H9 (cell line): ENCODE measurements around the gene FHOD1. TPM values are rescaled to one million over a fixed set of nuclear protein-coding genes. Genes with fewer than 3 reads are reported as not detected.

Source experiments
- DNase-seq: peaks from one replicate; pipeline ENCODE4 v3.0.0-alpha.2; 2017
- H2AFZ ChIP-seq: one replicate; pipeline ENCODE4 v1.6.1; 2013; ENCODE audit warnings: mild to moderate bottlenecking, low read length, control low read depth, moderate library complexity
- H2AK5ac ChIP-seq: 2 replicates; pipeline ENCODE4 v1.6.1; 2013; ENCODE audit warnings: low read length, control low read depth, mixed read lengths; ENCODE audit not compliant: insufficient read length
- H2BK120ac ChIP-seq: one replicate; pipeline ENCODE4 v1.6.1; 2013; ENCODE audit warnings: low read depth, mild to moderate bottlenecking, low read length, control low read depth, inconsistent platforms; ENCODE audit not compliant: poor library complexity, severe bottlenecking
- H2BK12ac ChIP-seq: 2 replicates; pipeline ENCODE4 v1.6.1; 2013; ENCODE audit warnings: low read length, control low read depth, mixed read lengths, low read depth; ENCODE audit not compliant: insufficient read length
- H2BK15ac ChIP-seq: 2 replicates; pipeline ENCODE4 v1.6.1; 2013; ENCODE audit warnings: low read depth, low read length, control low read depth
- H2BK20ac ChIP-seq: one replicate; pipeline ENCODE4 v1.6.1; 2013; ENCODE audit warnings: low read depth, mild to moderate bottlenecking, low read length, control low read depth, inconsistent platforms; ENCODE audit not compliant: poor library complexity, severe bottlenecking
- H2BK5ac ChIP-seq: 2 replicates; pipeline ENCODE4 v1.6.1; 2013; ENCODE audit warnings: low read length, control low read depth, mixed read lengths; ENCODE audit not compliant: insufficient read length
- H3K14ac ChIP-seq: 2 replicates; pipeline ENCODE4 v1.6.1; 2013; ENCODE audit warnings: low read length, control low read depth; ENCODE audit not compliant: insufficient read depth
- H3K18ac ChIP-seq: 2 replicates; pipeline ENCODE4 v1.6.1; 2013; ENCODE audit warnings: low read depth, mild to moderate bottlenecking, mixed read lengths, low read length, control low read depth; ENCODE audit not compliant: insufficient read length
- H3K23ac ChIP-seq: 2 replicates; pipeline ENCODE4 v1.6.1; 2013; ENCODE audit warnings: low read length, control low read depth, mixed read lengths, low read depth; ENCODE audit not compliant: insufficient read length
- H3K23me2 ChIP-seq: 2 replicates; pipeline ENCODE4 v1.6.1; 2013; ENCODE audit warnings: low read depth, mild to moderate bottlenecking, mixed read lengths, low read length, control low read depth; ENCODE audit not compliant: insufficient read length, poor library complexity, severe bottlenecking
- H3K27ac ChIP-seq: 2 replicates; pipeline ENCODE4 v1.5.1; 2013; ENCODE audit warnings: low read length, control low read depth, mixed read lengths, low read depth; ENCODE audit not compliant: insufficient read length
- H3K27me3 ChIP-seq: 2 replicates; pipeline ENCODE4 v1.6.1; 2013; ENCODE audit warnings: low read length, control low read depth, inconsistent platforms; ENCODE audit not compliant: insufficient read depth
- H3K4ac ChIP-seq: 2 replicates; pipeline ENCODE4 v1.6.1; 2013; ENCODE audit warnings: low read depth, mild to moderate bottlenecking, control low read depth, inconsistent platforms, low read length, moderate library complexity
- H3K4me1 ChIP-seq: 2 replicates; pipeline ENCODE4 v1.6.1; 2013; ENCODE audit warnings: low read length, control low read depth, inconsistent platforms; ENCODE audit not compliant: insufficient read depth
- H3K4me2 ChIP-seq: 2 replicates; pipeline ENCODE4 v1.6.1; 2013; ENCODE audit warnings: low read length, control low read depth, mixed read lengths; ENCODE audit not compliant: insufficient read length, insufficient read depth
- H3K56ac ChIP-seq: 2 replicates; pipeline ENCODE4 v1.6.1; 2013; ENCODE audit warnings: low read depth, mild to moderate bottlenecking, mixed read lengths, low read length, control low read depth; ENCODE audit not compliant: insufficient read length
- H3K79me1 ChIP-seq: 2 replicates; pipeline ENCODE4 v1.6.1; 2013; ENCODE audit warnings: low read depth, mild to moderate bottlenecking, moderate library complexity, low read length, control low read depth, inconsistent platforms; ENCODE audit not compliant: insufficient read depth, poor library complexity, severe bottlenecking
- H3K79me2 ChIP-seq: 2 replicates; pipeline ENCODE4 v1.6.1; 2013; ENCODE audit warnings: low read length, control low read depth, inconsistent platforms; ENCODE audit not compliant: insufficient read depth
- H3K9ac ChIP-seq: 2 replicates; pipeline ENCODE4 v1.6.1; 2013; ENCODE audit warnings: low read length, control low read depth, mixed read lengths; ENCODE audit not compliant: insufficient read length; ENCODE audit errors: extremely low read depth
- H3K9me3 ChIP-seq: one replicate; pipeline ENCODE4 v1.6.1; 2013; ENCODE audit warnings: low read depth, low read length, inconsistent platforms; ENCODE audit not compliant: control insufficient read depth
- H3T11ph ChIP-seq: one replicate; pipeline ENCODE4 v1.6.1; 2013; ENCODE audit warnings: mild to moderate bottlenecking, low read length, control low read depth, inconsistent platforms
- H4K20me1 ChIP-seq: one replicate; pipeline ENCODE4 v1.6.1; 2013; ENCODE audit not compliant: control insufficient read depth, insufficient read length, insufficient read depth
- H4K5ac ChIP-seq: 2 replicates; pipeline ENCODE4 v1.6.1; 2013; ENCODE audit warnings: low read depth, mild to moderate bottlenecking, mixed read lengths, low read length, control low read depth; ENCODE audit not compliant: insufficient read length
- H4K8ac ChIP-seq: replicated peaks from 2 replicates; pipeline ENCODE4 v1.6.1; 2013; ENCODE audit warnings: low read length, control low read depth, mixed read lengths, low read depth; ENCODE audit not compliant: insufficient read length
- H4K91ac ChIP-seq: 2 replicates; pipeline ENCODE4 v1.6.1; 2013; ENCODE audit warnings: low read depth, mild to moderate bottlenecking, moderate library complexity, mixed read lengths, low read length, control low read depth; ENCODE audit not compliant: insufficient read length
- H3K27ac Mint-ChIP-seq, 3 experiments: 2 replicates in 2 of 3; 3 replicates in 1 of 3; pipeline ENCODE4 v1.8.0; 2020 to 2021; ENCODE audit warnings: mixed read lengths in 3 of 3, mild to moderate bottlenecking in 1 of 3, moderate library complexity in 1 of 3
- H3K27me3 Mint-ChIP-seq: 2 replicates; pipeline ENCODE4 v1.8.0; 2021; ENCODE audit warnings: low read depth, mild to moderate bottlenecking, moderate library complexity, mixed read lengths
- H3K36me3 Mint-ChIP-seq, 3 experiments: 2 replicates in 2 of 3; 3 replicates in 1 of 3; pipeline ENCODE4 v1.8.0; 2020 to 2021; ENCODE audit warnings: low read depth in 3 of 3, mixed read lengths in 3 of 3; ENCODE audit not compliant: insufficient read depth in 1 of 3
- H3K4me1 Mint-ChIP-seq, 2 experiments: 2 replicates each; pipeline ENCODE4 v1.8.0; 2020; ENCODE audit warnings: mixed read lengths in 2 of 2
- H3K4me3 Mint-ChIP-seq, 2 experiments: 2 replicates in 1 of 2; 3 replicates in 1 of 2; pipeline ENCODE4 v1.8.0; 2020 to 2021; ENCODE audit warnings: mild to moderate bottlenecking in 2 of 2, mixed read lengths in 2 of 2, moderate library complexity in 1 of 2
- H3K9me3 Mint-ChIP-seq, 2 experiments: 2 replicates in 1 of 2; 3 replicates in 1 of 2; pipeline ENCODE4 v1.8.0; 2020; ENCODE audit warnings: mild to moderate bottlenecking in 2 of 2, mixed read lengths in 2 of 2, moderate library complexity in 1 of 2
- WGBS: extraction: QIAGEN DNeasy Blood & Tissue Kit; methylation state at CpG from one replicate; pipeline ENCODE4 v1.1.7; 2013; ENCODE audit warnings: missing lambda C conversion rate, low lambda C conversion rate, mixed read lengths; ENCODE audit not compliant: insufficient read length; ENCODE audit errors: extremely low coverage; 5-methylcytosine and 5-hydroxymethylcytosine counted together
- microRNA-seq: library from miRNA; unstranded; fragments of <30 nt; microRNA quantifications from one replicate; pipeline ENCODE4, GENCODE V29; 2020; ENCODE audit warnings: borderline microRNAs expressed
- total RNA-seq: library from RNA; stranded (reverse); gene quantifications from 2 replicates; pipeline ENCODE4 v1.2.1, GENCODE V29; 2021
- TF ChIP-seq, protein P1 (sequence below): fragments of 200-600 bp; sonication (generic); conservative IDR thresholded peaks from 3 replicates; pipeline ENCODE4 v1.8.0; 2021; ENCODE audit warnings: antibody characterized with exemption, mild to moderate bottlenecking

FHOD1 gene
- total RNA-seq, 1 experiment from 2014 or later: 67.0 TPM

DNA sequence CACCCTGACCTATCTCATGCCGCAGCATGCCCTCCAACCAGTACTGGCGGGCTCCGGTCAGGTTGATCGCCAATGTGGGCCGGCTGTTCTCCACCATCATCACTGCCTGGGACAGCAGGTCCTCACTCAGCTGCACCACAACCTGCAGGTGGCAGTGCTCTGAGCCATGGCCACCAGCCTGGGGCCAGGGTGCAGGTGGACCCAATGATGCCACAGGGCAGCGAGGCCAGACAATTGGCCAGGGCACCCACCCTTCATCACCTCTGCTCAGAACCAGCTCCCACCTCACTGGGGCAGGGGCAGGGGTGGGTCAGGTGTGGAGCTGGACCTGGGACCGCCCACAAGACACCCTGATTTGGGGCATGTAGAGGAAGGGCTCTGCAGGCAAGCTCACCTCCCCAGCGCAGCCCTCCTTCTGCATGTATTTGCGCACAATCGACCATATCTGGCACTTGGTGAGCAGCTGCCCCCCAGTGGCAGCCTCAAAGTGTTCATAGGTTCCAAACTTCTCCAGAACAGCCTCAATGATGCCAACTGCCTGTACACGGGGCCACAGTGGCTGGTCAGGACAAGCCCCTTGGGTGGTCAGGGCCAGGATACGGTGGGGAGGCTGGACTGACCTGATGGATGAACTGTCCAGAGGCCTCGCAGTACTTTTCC, 67.7 kb downstream of the FHOD1 start:
- Histone ChIP-seq H2BK20ac (no peak overlapping the region), H3K9ac (no peak overlapping the region)
- no CpG with 5 or more reads among the region's 13 CpGs for WGBS

More for the DNA sequence above, 67.7 kb downstream of the FHOD1 start:
- TF ChIP-seq, protein P1, sequence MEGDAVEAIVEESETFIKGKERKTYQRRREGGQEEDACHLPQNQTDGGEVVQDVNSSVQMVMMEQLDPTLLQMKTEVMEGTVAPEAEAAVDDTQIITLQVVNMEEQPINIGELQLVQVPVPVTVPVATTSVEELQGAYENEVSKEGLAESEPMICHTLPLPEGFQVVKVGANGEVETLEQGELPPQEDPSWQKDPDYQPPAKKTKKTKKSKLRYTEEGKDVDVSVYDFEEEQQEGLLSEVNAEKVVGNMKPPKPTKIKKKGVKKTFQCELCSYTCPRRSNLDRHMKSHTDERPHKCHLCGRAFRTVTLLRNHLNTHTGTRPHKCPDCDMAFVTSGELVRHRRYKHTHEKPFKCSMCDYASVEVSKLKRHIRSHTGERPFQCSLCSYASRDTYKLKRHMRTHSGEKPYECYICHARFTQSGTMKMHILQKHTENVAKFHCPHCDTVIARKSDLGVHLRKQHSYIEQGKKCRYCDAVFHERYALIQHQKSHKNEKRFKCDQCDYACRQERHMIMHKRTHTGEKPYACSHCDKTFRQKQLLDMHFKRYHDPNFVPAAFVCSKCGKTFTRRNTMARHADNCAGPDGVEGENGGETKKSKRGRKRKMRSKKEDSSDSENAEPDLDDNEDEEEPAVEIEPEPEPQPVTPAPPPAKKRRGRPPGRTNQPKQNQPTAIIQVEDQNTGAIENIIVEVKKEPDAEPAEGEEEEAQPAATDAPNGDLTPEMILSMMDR: peak; percentile 7; the same call in 1 of the 3 replicates
- H4K91ac ChIP-seq: no peak overlapping the region
- peaks cover 19% of the 10 kb centered on the region for H3K23me2 ChIP-seq
- H2AK5ac ChIP-seq: no peak overlapping the region
- H3K4ac ChIP-seq: no peak overlapping the region
- no peak overlapping the region for H3T11ph ChIP-seq
- Mint-ChIP-seq H3K36me3 (peaks cover 0 to 7% (median 4%) of the 10 kb centered on the region in 3 experiments; a peak in 2 of 7 replicates), H3K4me1 (peaks cover 14 to 15% of the 10 kb centered on the region in 2 experiments), H3K9me3 (no peaks in the 10 kb centered on the region), H3K4me3 (peak overlapping the region in 1 of 2 experiments; percentile 39; a peak in 2 of 5 replicates), H3K27me3 (peaks cover 37% of the 10 kb centered on the region), H3K27ac (no peak overlapping the region)
- no peak overlapping the region for H3K18ac ChIP-seq
- no peak overlapping the region for H3K56ac ChIP-seq
- no peak overlapping the region for H2BK5ac ChIP-seq
- H2BK15ac ChIP-seq: no peak overlapping the region
- no peak overlapping the region for H3K23ac ChIP-seq
- H3K4me1 ChIP-seq: peaks cover 2% of the 10 kb centered on the region; the same call in 1 of the 2 replicates
- H4K8ac ChIP-seq: no peak overlapping the region
- H3K4me2 ChIP-seq: no peak overlapping the region
- H3K79me1 ChIP-seq: no peaks in the 10 kb centered on the region
- H4K5ac ChIP-seq: no peak overlapping the region
- H2BK120ac ChIP-seq: no peak overlapping the region
- no peak overlapping the region for H2BK12ac ChIP-seq
- no peak overlapping the region for H2AFZ ChIP-seq
- H3K79me2 ChIP-seq: no peaks in the 10 kb centered on the region
- H3K27me3 ChIP-seq: peaks cover 10% of the 10 kb centered on the region; the same call in 1 of the 2 replicates
- H3K27ac ChIP-seq: no peak overlapping the region
- no peaks in the 10 kb centered on the region for H3K9me3 ChIP-seq
- H3K14ac ChIP-seq: no peak overlapping the region
- peak; percentile 63 for DNase-seq
- H4K20me1 ChIP-seq: no peaks in the 10 kb centered on the region

Small RNAs within 50 kb of the gene (microRNA-seq; reads per million reads assigned to microRNA genes)
- gene MIR328: 2.1 reads per million, percentile 21 among the genes with 10 or more reads in this experiment

Other genes starting within 250 kb of the FHOD1 start
- gene CBFB, start 218.3 kb downstream of the FHOD1 start, total RNA-seq: 76.3 and 84.3 TPM in 2 replicates
- gene PHAF1, start 137.5 kb downstream of the FHOD1 start, total RNA-seq: 18.2 and 18.8 TPM in 2 replicates
- 11.2 and 11.4 TPM in 2 replicates for gene B3GNT9, start 96.5 kb downstream of the FHOD1 start, total RNA-seq
- gene TRADD, start 87.6 kb downstream of the FHOD1 start, total RNA-seq: 1.4 and 1.7 TPM in 2 replicates
- 0.59 and 0.75 TPM in 2 replicates for gene FBXL8, start 87.5 kb downstream of the FHOD1 start, total RNA-seq
- gene HSF4, start 82.7 kb downstream of the FHOD1 start, total RNA-seq: 1.2 and 1.5 TPM in 2 replicates
- gene NOL3, start 76.9 kb downstream of the FHOD1 start, total RNA-seq: 5.6 and 5.9 TPM in 2 replicates
- gene MATCAP1, start 63.5 kb downstream of the FHOD1 start, total RNA-seq: 42.1 and 51.2 TPM in 2 replicates
- gene EXOC3L1, start 57.3 kb downstream of the FHOD1 start, total RNA-seq: 3.1 and 3.3 TPM in 2 replicates
- 109 and 116 TPM in 2 replicates for gene E2F4, start 55.3 kb downstream of the FHOD1 start, total RNA-seq
- 8.6 and 9.1 TPM in 2 replicates for gene ELMO3, start 48.4 kb downstream of the FHOD1 start, total RNA-seq
- 42.6 and 43.3 TPM in 2 replicates for gene TMEM208, start 20.4 kb downstream of the FHOD1 start, total RNA-seq
- 7.5 and 9.1 TPM in 2 replicates for gene SLC9A5, start 1.5 kb upstream of the FHOD1 start, total RNA-seq
- gene PLEKHG4, start 32.1 kb upstream of the FHOD1 start, total RNA-seq: 13.2 and 13.9 TPM in 2 replicates
- 0.13 TPM in 1 of 2 replicates, not detected in the other for gene KCTD19, start 79.3 kb upstream of the FHOD1 start, total RNA-seq
- gene LRRC36, start 79.3 kb upstream of the FHOD1 start, total RNA-seq: not detected in 2 replicates
- gene TPPP3, start 146.0 kb upstream of the FHOD1 start, total RNA-seq: 0.48 and 0.79 TPM in 2 replicates
- gene ZDHHC1, start 169.0 kb upstream of the FHOD1 start, total RNA-seq: 3.0 and 3.7 TPM in 2 replicates
- 33.5 and 35.1 TPM in 2 replicates for gene HSD11B2, start 183.6 kb upstream of the FHOD1 start, total RNA-seq
- gene ATP6V0D1, start 233.7 kb upstream of the FHOD1 start, total RNA-seq: 39.8 and 43.0 TPM in 2 replicates
- not detected in 2 replicates for gene AGRP, start 236.1 kb upstream of the FHOD1 start, total RNA-seq